HL-60/S4 (cell line): Measurements from ENCODE around the gene KRT13.

Experiments used
- in situ Hi-C: fragments of 300-500 bp; cut with MboI; formaldehyde crosslinking; loops from 2 replicates; pipeline ENCODE4 v1.14.3; 2022; ENCODE audit warnings: low sequenced_read_pairs

The KRT13 gene

GRCh38 chr17:41498276-41498675 is 7.1 kb downstream of the KRT13 start:
- in situ Hi-C loops, result no loop called here

- in situ Hi-C loops, result no loop called here
Measured at GRCh38 chr17:41496803-41497484, 8.5 kb downstream of the KRT13 start.

GRCh38 chr17:41494524-41494923 is 10.9 kb downstream of the KRT13 start:
- in situ Hi-C loops, result no loop called here

GRCh38 chr17:41492771-41493170 is 12.6 kb downstream of the KRT13 start:
- in situ Hi-C loops, result no loop called here

- in situ Hi-C loops, result no loop called here
Measured at GRCh38 chr17:41492351-41492750, 13.1 kb downstream of the KRT13 start.

- in situ Hi-C loops, result no loop called here
Measured at GRCh38 chr17:41491476-41491875, 13.9 kb downstream of the KRT13 start.

GRCh38 chr17:41490000-41490990 is 15.1 kb downstream of the KRT13 start:
- in situ Hi-C loops, result no loop called here

- in situ Hi-C loops, result no loop called here
Measured at GRCh38 chr17:41489531-41489930, 15.9 kb downstream of the KRT13 start, which contains the start of gene KRT36. Gene KRT36, minus strand, starts transcription at chr17:41489910. Its CDS starts 46 bp downstream, at chr17:41489864.

- in situ Hi-C loops, result no loop called here
Measured at GRCh38 chr17:41486809-41487530, 18.4 kb downstream of the KRT13 start.

- in situ Hi-C loops, result no loop called here
Measured at GRCh38 chr17:41486316-41486715, 19.1 kb downstream of the KRT13 start.

GRCh38 chr17:41484920-41485904 is 20.2 kb downstream of the KRT13 start:
- in situ Hi-C loops, result no loop called here

- in situ Hi-C loops, result no loop called here
Measured at GRCh38 chr17:41483991-41484826, 21.2 kb downstream of the KRT13 start.

- in situ Hi-C loops, result no loop called here
Measured at GRCh38 chr17:41483531-41483930, 21.9 kb downstream of the KRT13 start.

GRCh38 chr17:41481036-41481435 is 24.4 kb downstream of the KRT13 start, which contains the start of gene KRT35:
Gene KRT35, minus strand, starts transcription at chr17:41481151. Its CDS starts 54 bp downstream, at chr17:41481097.
- in situ Hi-C loops, result no loop called here

GRCh38 chr17:41480581-41480980 is 24.8 kb downstream of the KRT13 start:
- in situ Hi-C loops, result no loop called here

- in situ Hi-C loops, result no loop called here
Measured at GRCh38 chr17:41480136-41480535, 25.3 kb downstream of the KRT13 start.

- in situ Hi-C loops, result no loop called here
Measured at GRCh38 chr17:41478237-41478636, 27.2 kb downstream of the KRT13 start.

GRCh38 chr17:41476866-41477815 is 28.3 kb downstream of the KRT13 start:
- in situ Hi-C loops, result no loop called here
